ENCODE data around the gene FGF1. TPM values are rescaled to one million over a fixed set of nuclear protein-coding genes. Genes with fewer than 3 reads are reported as not detected.

The FGF1 gene
- total and polyA plus RNA-seq, 8 donors: 0.03 to 0.90 (median 0.35) TPM

DNA sequence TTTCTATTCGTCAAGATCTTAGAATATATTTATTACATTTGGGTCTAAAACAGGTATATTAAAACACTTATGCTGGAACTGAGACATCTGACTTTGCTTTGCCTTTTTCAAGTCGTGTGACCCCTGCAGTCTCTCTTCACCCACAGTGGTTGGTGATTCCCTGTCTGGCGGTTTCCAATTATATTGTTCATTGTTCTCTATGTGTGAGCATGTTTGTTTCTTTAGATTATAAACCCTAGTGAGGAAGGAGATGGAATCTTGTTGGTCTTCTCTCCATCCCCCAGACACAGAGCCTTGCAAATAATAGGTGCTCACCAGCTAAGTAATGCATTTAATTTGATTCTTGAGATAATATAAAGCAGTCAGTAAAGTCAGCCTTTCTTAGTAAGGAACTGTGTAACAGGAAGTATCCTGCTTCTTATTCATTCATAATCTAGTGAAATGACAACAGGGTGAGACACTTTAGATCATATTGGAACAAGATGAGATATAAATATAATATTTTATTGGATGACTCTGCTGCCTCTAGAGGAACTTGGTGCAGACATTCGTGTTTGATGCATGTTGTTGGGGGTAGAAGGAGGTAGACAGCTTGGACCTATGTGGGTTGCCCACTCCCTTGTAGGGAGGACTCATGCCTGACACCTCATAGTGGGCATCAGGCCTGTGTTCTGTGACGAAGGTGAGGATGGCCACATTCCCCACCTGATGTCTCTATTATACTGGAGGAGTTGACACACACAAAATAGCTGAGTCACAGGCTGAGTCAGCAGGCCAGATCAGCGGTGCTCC lies 88.1 kb downstream of the FGF1 start:
- no peak for DNase-seq

DNA sequence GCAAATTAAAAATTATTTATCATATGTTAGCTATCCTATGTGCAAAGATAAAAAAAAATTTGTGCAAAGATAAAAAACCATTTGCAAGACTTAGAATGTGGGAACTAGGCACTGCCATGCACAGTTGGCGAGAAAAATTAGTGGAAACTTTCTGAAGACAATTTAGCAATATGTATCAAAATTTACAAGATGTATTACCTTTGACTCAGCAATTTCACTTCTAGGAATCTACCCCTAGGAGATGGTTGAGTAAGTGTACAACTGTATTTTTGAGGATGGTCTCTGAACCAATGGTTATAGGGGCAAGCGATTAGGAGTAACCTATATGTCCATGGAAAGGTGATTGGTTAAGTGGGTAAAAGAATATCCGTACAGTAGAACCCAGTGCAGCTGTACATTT lies 88.9 kb downstream of the FGF1 start:
- H3K36me3 ChIP-seq: no peaks in the 10 kb centered on the region
- no peak overlapping the region for H3K4me3 ChIP-seq
- intact Hi-C loops (cut with DNase I): no loop called here
- 90 to 92% methylated on average over 3 of the region's 3 CpGs for WGBS, 2 donors
- H3K27ac ChIP-seq: no peak overlapping the region
- no peaks in the 10 kb centered on the region for H3K9me3 ChIP-seq
- H3K27me3 ChIP-seq: no peaks in the 10 kb centered on the region
- ATAC-seq (no peak), FAIRE-seq (no peak), DNase-seq (no peak)
- TF ChIP-seq, protein P1, sequence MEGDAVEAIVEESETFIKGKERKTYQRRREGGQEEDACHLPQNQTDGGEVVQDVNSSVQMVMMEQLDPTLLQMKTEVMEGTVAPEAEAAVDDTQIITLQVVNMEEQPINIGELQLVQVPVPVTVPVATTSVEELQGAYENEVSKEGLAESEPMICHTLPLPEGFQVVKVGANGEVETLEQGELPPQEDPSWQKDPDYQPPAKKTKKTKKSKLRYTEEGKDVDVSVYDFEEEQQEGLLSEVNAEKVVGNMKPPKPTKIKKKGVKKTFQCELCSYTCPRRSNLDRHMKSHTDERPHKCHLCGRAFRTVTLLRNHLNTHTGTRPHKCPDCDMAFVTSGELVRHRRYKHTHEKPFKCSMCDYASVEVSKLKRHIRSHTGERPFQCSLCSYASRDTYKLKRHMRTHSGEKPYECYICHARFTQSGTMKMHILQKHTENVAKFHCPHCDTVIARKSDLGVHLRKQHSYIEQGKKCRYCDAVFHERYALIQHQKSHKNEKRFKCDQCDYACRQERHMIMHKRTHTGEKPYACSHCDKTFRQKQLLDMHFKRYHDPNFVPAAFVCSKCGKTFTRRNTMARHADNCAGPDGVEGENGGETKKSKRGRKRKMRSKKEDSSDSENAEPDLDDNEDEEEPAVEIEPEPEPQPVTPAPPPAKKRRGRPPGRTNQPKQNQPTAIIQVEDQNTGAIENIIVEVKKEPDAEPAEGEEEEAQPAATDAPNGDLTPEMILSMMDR (IDR thresholded peaks at IDR 0.05): no peak
- H3K4me1 ChIP-seq: no peaks in the 10 kb centered on the region

More for the DNA sequence above, 88.1 kb downstream of the FGF1 start:
- Histone ChIP-seq H3K4me3 (no peak overlapping the region), H3K27me3 (no peaks in the 10 kb centered on the region), H3K27ac (no peak overlapping the region), H3K36me3 (no peaks in the 10 kb centered on the region), H3K4me1 (no peaks in the 10 kb centered on the region), H3K9me3 (no peaks in the 10 kb centered on the region)
- 57 to 63% methylated on average over 6 of the region's 6 CpGs for whole genome bisulfite sequencing, 2 donors
- intact Hi-C loops (cut with DNase I): no loop called here
- FAIRE-seq (no peak), ATAC-seq (peak in 2 of 4 donors; percentile 45 to 59)
- TF ChIP-seq, protein P1 (IDR thresholded peaks at IDR 0.05): no peak

DNA sequence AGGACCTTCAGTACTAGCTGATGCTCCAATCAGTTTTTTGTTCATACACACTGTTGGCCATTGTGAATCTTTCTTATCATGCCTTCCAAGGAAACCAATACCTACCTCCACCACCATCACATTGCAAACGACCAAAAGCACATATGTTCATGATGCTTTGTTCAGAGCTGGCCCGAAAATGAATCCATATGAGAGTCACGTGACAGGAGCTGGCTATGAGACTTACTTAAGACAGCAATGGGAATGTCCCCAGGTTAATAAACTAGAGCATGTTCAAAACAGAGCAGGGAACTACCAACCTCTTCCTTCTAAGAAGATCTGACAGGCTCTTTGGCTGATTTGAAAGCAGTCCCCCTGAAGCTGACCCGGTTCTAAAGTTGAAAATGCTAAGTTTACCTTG lies 93.5 kb downstream of the FGF1 start:
- Histone ChIP-seq H3K4me3 (no peak overlapping the region), H3K9me3 (no peaks in the 10 kb centered on the region), H3K27me3 (no peaks in the 10 kb centered on the region), H3K36me3 (no peaks in the 10 kb centered on the region), H3K27ac (no peak overlapping the region), H3K4me1 (no peaks in the 10 kb centered on the region)
- ATAC-seq (no peak), DNase-seq (no peak), FAIRE-seq (no peak)
- TF ChIP-seq, protein P1 (IDR thresholded peaks at IDR 0.05): no peak
- intact Hi-C loops (cut with DNase I): no loop called here
- WGBS, 2 donors: 50 to 71% methylated on average over 4 of the region's 4 CpGs

DNA sequence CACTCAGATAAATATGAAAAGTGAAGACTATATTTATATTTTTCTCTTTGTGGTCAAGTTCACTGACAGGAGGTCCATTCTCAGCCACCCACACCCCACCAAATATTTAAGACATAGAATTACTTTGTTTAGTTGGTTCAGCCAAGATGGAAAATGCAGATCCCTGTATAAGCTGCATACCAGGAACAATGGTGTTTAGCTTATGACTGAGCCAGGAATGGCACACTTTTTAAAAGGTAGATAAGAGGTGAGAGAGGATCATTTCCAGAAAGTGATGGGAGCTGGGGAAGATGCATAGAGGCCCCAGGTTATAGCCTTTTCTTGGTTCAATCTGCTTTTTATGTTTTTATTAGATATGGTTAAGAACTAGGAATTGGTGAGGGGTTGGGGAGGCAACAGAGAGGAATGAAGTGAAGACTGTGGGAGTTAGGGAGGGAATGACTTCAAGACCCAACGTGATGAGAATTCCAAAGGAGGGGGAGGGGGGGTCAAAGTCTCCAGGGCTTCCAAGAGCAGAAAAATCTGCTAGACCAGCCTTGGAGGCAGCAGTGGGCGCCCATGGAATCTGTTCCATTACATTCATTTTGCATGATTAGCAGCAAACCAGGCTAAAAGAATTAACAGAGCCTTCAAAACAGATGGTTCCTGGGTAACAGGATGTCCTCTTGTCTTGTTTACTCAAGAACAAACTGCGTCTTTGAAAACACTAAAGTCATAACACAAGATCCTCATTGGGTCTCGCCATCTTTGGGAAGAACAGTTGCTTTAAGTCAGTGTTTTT lies 95.2 kb downstream of the FGF1 start:
- Histone ChIP-seq H3K4me3 (no peak overlapping the region), H3K27ac (no peak overlapping the region), H3K27me3 (no peaks in the 10 kb centered on the region), H3K36me3 (no peaks in the 10 kb centered on the region), H3K4me1 (no peaks in the 10 kb centered on the region), H3K9me3 (no peaks in the 10 kb centered on the region)
- DNase-seq (no peak), FAIRE-seq (no peak), ATAC-seq (no peak)
- TF ChIP-seq, protein P1 (IDR thresholded peaks at IDR 0.05): no peak
- intact Hi-C loops (cut with DNase I): no loop called here
- 54 to 62% methylated on average over 4 of the region's 4 CpGs for WGBS, 2 donors
